HepG2 (cell line): ENCODE measurements around the gene ANKRD65. TPM values are rescaled to one million over a fixed set of nuclear protein-coding genes. Genes with fewer than 3 reads are reported as not detected.

ENCODE experiments used
- AGO2 ChIP-seq: fragments of 200-400 bp; formaldehyde crosslinking; optimal IDR thresholded peaks from 2 replicates; pipeline ENCODE3; 2017; ENCODE audit warnings: mild to moderate bottlenecking, low read depth, low read length, moderate library complexity
- CREM ChIP-seq, 2 experiments: sonication (generic) in 1 of 2; formaldehyde crosslinking in 1 of 2; IDR thresholded peaks; 2 replicates each; pipeline versions ENCODE4 v1.4.0 to v1.6.1; 2016 to 2020; ENCODE audit warnings: antibody characterized with exemption in 1 of 2, mild to moderate bottlenecking in 1 of 2, missing genetic modification reagents in 1 of 2
- HDAC2 ChIP-seq: sonication (generic); formaldehyde crosslinking; IDR thresholded peaks from 2 replicates; pipeline ENCODE4 v1.4.0; 2020; ENCODE audit warnings: missing genetic modification reagents
- HNF4A ChIP-seq: sonication (generic); formaldehyde crosslinking; IDR thresholded peaks from 2 replicates; pipeline ENCODE4 v1.4.0; 2020; ENCODE audit warnings: missing genetic modification reagents
- PRMT3 ChIP-seq: sonication (generic); formaldehyde crosslinking; IDR thresholded peaks from 2 replicates; pipeline ENCODE4 v1.8.1; 2022; ENCODE audit warnings: low read depth, mild to moderate bottlenecking, moderate library complexity, missing genetic modification reagents, borderline replicate concordance
- TSC22D2 ChIP-seq: sonication (generic); formaldehyde crosslinking; IDR thresholded peaks from 2 replicates; pipeline ENCODE4 v1.5.1; 2020; ENCODE audit warnings: missing genetic modification reagents, mild to moderate bottlenecking, borderline replicate concordance
- ZC3H13 ChIP-seq: sonication (generic); formaldehyde crosslinking; IDR thresholded peaks from 2 replicates; pipeline ENCODE4 v1.8.1; 2023; ENCODE audit warnings: mild to moderate bottlenecking, missing genetic modification reagents, moderate library complexity
- ZNF337 ChIP-seq: sonication (generic); formaldehyde crosslinking; IDR thresholded peaks from 2 replicates; pipeline ENCODE4 v1.5.1; 2020; ENCODE audit warnings: missing genetic modification reagents, low read depth, mild to moderate bottlenecking, borderline replicate concordance
- ZNF350 ChIP-seq: sonication (generic); formaldehyde crosslinking; IDR thresholded peaks from 2 replicates; pipeline ENCODE4 v1.4.0; 2020; ENCODE audit warnings: mild to moderate bottlenecking, low read depth, missing genetic modification reagents, borderline replicate concordance
- ZSCAN29 ChIP-seq: sonication (generic); formaldehyde crosslinking; conservative IDR thresholded peaks from 2 replicates; pipeline ENCODE4 v1.4.0; 2020; ENCODE audit warnings: mild to moderate bottlenecking, missing genetic modification reagents
- polyA plus RNA-seq, 8 experiments: library from polyadenylated mRNA; depleted of rRNA in 3 of 8; stranded (reverse) in 7 of 8; unstranded in 1 of 8; fragments of >200 nt; fragmentation: Illumina TruSeq in 4 of 8; extraction: Trizol in 4 of 8; gene quantifications; 2 replicates each; pipeline versions ENCODE4 v1.2.1 to v1.2.3, GENCODE V29; 2011 to 2016; ENCODE audit warnings: low read depth in 4 of 8, missing spikeins in 1 of 8, mixed read lengths in 1 of 8; ENCODE audit not compliant: insufficient read depth in 1 of 8
- total RNA-seq, 5 experiments: library from RNA; depleted of rRNA; stranded (reverse); fragments of >200 nt; fragmentation: Illumina TruSeq; extraction: Trizol; gene quantifications; 2 replicates each; pipeline ENCODE4 v1.2.3, GENCODE V29; 2016; ENCODE audit warnings: low read depth in 1 of 5
- TF ChIP-seq, protein P1 (sequence below): sonication (generic); formaldehyde crosslinking; IDR thresholded peaks from 2 replicates; pipeline ENCODE4 v1.4.0; 2020; ENCODE audit warnings: low read depth, mild to moderate bottlenecking, missing genetic modification reagents
- TF ChIP-seq, protein P2 (sequence below): sonication (generic); formaldehyde crosslinking; IDR thresholded peaks from 2 replicates; pipeline ENCODE4 v1.5.0; 2020; ENCODE audit warnings: mild to moderate bottlenecking, missing genetic modification reagents
- TF ChIP-seq, protein P3 (sequence below): sonication (generic); formaldehyde crosslinking; IDR thresholded peaks from 2 replicates; pipeline ENCODE4 v1.5.0; 2020; ENCODE audit warnings: mild to moderate bottlenecking, missing genetic modification reagents
- TF ChIP-seq, protein P4 (sequence below): sonication (generic); formaldehyde crosslinking; IDR thresholded peaks from 2 replicates; pipeline ENCODE4 v1.4.0; 2020; ENCODE audit warnings: missing genetic modification reagents
- TF ChIP-seq, protein P5 (sequence below): sonication (generic); formaldehyde crosslinking; IDR thresholded peaks from 2 replicates; pipeline ENCODE4 v1.4.0; 2020; ENCODE audit warnings: missing genetic modification reagents, mild to moderate bottlenecking, borderline replicate concordance

ANKRD65 gene
- total and polyA plus RNA-seq, 2 of the 13 experiments (the other 11 are each of a cell fraction or from before 2014, with no cell fraction given): 12.1 to 30.1 TPM

DNA sequence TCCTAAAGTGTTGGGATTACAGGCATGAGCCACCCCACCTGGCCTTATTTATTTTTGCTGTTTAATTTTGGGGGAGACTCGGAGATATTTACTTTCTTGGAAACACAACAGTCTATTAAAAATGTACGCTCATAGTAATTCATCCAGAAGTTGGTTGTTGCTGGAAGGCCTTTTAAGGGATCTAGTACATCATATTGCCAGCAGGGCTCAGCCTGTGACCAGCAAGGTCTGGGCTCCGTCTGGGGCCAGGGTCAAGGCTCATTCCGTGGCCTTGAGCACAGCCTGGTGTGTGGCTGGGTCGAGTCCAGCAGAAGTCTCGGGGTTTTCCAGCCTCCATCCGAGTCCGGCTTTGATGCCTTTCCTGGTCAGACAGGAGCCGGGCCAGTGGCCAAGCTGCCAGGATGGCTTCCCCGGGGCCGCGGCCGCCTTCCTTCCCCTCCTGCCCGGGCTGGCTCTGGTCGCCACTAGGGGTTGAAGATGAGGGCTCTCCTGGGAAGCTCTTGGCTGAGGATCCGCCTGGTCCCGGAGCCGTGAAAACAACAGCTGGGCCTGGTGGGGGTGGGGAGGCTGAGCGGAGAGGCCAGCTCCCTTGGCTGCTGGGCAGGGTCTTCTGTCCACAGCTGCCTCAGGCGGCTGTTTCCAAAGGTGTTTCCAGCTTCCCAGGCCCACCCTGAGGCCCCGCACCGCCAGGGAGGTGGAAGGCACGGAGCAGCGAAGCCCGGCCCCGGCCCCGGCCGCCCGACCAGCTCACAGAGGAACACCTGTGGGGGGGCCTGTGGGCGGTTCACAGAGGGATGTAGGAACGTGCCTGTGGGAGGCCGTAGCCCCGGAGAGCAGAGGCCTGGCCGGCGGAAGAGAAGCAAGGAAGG is 9.3 kb upstream of the ANKRD65 start (continued):
- TF ChIP-seq, protein P1, sequence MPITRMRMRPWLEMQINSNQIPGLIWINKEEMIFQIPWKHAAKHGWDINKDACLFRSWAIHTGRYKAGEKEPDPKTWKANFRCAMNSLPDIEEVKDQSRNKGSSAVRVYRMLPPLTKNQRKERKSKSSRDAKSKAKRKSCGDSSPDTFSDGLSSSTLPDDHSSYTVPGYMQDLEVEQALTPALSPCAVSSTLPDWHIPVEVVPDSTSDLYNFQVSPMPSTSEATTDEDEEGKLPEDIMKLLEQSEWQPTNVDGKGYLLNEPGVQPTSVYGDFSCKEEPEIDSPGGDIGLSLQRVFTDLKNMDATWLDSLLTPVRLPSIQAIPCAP: no peak
- TF ChIP-seq, protein P2, sequence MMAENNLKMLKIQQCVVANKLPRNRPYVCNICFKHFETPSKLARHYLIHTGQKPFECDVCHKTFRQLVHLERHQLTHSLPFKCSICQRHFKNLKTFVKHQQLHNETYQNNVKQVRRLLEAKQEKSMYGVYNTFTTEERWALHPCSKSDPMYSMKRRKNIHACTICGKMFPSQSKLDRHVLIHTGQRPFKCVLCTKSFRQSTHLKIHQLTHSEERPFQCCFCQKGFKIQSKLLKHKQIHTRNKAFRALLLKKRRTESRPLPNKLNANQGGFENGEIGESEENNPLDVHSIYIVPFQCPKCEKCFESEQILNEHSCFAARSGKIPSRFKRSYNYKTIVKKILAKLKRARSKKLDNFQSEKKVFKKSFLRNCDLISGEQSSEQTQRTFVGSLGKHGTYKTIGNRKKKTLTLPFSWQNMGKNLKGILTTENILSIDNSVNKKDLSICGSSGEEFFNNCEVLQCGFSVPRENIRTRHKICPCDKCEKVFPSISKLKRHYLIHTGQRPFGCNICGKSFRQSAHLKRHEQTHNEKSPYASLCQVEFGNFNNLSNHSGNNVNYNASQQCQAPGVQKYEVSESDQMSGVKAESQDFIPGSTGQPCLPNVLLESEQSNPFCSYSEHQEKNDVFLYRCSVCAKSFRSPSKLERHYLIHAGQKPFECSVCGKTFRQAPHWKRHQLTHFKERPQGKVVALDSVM (CRISPR knock-in tag): peak; percentile 93
- TF ChIP-seq HDAC2 (CRISPR knock-in tag) (peak; percentile 8; the same call in 1 of the 2 replicates), ZNF350 (0 out of 2 replicates have a peak, but pooled peaks have one; percentile 46), HNF4A (CRISPR knock-in tag) (peak; percentile 66; the same call in 1 of the 2 replicates), PRMT3 (CRISPR knock-in tag) (peak; percentile 35; the same call in 1 of the 2 replicates), ZC3H13 (peak; percentile 79), AGO2 (peak; percentile 100), ZSCAN29 (CRISPR knock-in tag) (0 out of 2 replicates have a peak, but pooled peaks have one; percentile 28), ZNF337 (CRISPR knock-in tag) (peak; percentile 78; the same call in 1 of the 2 replicates), CREM (IDR thresholded peaks at IDR 0.05) (0 out of 2 replicates have a peak, but pooled peaks have one; percentile 12), CREM (CRISPR knock-in tag; IDR thresholded peaks at IDR 0.05) (no peak), TSC22D2 (no peak)
- TF ChIP-seq, protein P3, sequence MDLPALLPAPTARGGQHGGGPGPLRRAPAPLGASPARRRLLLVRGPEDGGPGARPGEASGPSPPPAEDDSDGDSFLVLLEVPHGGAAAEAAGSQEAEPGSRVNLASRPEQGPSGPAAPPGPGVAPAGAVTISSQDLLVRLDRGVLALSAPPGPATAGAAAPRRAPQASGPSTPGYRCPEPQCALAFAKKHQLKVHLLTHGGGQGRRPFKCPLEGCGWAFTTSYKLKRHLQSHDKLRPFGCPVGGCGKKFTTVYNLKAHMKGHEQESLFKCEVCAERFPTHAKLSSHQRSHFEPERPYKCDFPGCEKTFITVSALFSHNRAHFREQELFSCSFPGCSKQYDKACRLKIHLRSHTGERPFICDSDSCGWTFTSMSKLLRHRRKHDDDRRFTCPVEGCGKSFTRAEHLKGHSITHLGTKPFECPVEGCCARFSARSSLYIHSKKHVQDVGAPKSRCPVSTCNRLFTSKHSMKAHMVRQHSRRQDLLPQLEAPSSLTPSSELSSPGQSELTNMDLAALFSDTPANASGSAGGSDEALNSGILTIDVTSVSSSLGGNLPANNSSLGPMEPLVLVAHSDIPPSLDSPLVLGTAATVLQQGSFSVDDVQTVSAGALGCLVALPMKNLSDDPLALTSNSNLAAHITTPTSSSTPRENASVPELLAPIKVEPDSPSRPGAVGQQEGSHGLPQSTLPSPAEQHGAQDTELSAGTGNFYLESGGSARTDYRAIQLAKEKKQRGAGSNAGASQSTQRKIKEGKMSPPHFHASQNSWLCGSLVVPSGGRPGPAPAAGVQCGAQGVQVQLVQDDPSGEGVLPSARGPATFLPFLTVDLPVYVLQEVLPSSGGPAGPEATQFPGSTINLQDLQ (CRISPR knock-in tag): 0 out of 2 replicates have a peak, but pooled peaks have one; percentile 27
- TF ChIP-seq, protein P4, sequence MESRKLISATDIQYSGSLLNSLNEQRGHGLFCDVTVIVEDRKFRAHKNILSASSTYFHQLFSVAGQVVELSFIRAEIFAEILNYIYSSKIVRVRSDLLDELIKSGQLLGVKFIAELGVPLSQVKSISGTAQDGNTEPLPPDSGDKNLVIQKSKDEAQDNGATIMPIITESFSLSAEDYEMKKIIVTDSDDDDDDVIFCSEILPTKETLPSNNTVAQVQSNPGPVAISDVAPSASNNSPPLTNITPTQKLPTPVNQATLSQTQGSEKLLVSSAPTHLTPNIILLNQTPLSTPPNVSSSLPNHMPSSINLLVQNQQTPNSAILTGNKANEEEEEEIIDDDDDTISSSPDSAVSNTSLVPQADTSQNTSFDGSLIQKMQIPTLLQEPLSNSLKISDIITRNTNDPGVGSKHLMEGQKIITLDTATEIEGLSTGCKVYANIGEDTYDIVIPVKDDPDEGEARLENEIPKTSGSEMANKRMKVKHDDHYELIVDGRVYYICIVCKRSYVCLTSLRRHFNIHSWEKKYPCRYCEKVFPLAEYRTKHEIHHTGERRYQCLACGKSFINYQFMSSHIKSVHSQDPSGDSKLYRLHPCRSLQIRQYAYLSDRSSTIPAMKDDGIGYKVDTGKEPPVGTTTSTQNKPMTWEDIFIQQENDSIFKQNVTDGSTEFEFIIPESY (CRISPR knock-in tag): 0 out of 2 replicates have a peak, but pooled peaks have one; percentile 29
- TF ChIP-seq, protein P5, sequence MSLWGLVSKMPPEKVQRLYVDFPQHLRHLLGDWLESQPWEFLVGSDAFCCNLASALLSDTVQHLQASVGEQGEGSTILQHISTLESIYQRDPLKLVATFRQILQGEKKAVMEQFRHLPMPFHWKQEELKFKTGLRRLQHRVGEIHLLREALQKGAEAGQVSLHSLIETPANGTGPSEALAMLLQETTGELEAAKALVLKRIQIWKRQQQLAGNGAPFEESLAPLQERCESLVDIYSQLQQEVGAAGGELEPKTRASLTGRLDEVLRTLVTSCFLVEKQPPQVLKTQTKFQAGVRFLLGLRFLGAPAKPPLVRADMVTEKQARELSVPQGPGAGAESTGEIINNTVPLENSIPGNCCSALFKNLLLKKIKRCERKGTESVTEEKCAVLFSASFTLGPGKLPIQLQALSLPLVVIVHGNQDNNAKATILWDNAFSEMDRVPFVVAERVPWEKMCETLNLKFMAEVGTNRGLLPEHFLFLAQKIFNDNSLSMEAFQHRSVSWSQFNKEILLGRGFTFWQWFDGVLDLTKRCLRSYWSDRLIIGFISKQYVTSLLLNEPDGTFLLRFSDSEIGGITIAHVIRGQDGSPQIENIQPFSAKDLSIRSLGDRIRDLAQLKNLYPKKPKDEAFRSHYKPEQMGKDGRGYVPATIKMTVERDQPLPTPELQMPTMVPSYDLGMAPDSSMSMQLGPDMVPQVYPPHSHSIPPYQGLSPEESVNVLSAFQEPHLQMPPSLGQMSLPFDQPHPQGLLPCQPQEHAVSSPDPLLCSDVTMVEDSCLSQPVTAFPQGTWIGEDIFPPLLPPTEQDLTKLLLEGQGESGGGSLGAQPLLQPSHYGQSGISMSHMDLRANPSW (CRISPR knock-in tag): peak; percentile 29; the same call in 1 of the 2 replicates
